DND-41 (cell line): ENCODE measurements around the gene RAC2.

Experiments used
- CTCF ChIP-seq: IDR thresholded peaks from 2 replicates; pipeline ENCODE4 v1.5.1; 2012; ENCODE audit warnings: borderline replicate concordance, low read length, moderate library complexity, mild to moderate bottlenecking; ENCODE audit not compliant: poor library complexity, severe bottlenecking; ENCODE audit errors: extremely low read depth
- EZH2 ChIP-seq: IDR thresholded peaks from 3 replicates; pipeline ENCODE4 v1.6.1; 2012; ENCODE audit warnings: borderline replicate concordance, low read depth, mild to moderate bottlenecking, moderate library complexity, low read length, inconsistent platforms; ENCODE audit not compliant: severe bottlenecking

- TF ChIP-seq CTCF (no peak), EZH2 (no peak)
These were observed 47.7 kb upstream of the RAC2 start for GRCh38 chr22:37291559-37292298.
